ENCODE results near the gene RBM33. TPM values are rescaled to one million over a fixed set of nuclear protein-coding genes. Genes with fewer than 3 reads are reported as not detected.

Gene RBM33
- total RNA-seq, 2 experiments from 2014 or later, result 73.7 to 84.8 TPM

DNA sequence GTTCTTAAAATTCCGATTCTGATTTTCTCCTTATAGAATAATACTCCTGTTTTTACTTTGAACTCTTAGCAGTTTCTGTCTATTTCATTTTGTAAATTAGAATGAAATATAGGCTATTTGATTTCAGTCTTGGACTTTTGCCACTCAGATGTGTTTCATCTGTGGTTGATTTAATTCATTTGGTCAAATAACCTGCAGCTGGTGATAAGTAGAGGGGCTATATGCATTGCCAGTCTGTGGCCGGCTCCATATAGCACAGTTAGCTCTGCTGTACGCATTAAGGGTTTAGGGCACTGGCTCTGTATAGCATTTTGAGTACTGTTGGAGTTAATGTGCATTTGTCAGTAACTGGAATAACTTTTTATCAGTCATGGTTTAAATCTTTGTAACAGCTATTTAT lies 35.7 kb downstream of the RBM33 start:
- Mint-ChIP-seq H3K4me1 (ENCODE audit: low read depth) (peaks cover 68% of the 10 kb centered on the region), H3K36me3 (ENCODE audit: low read depth) (peaks cover 38% of the 10 kb centered on the region), H3K4me3 (no peak overlapping the region), H3K9me3 (no peaks in the 10 kb centered on the region), H3K27ac (peak overlapping the region; percentile 60), H3K27me3 (no peaks in the 10 kb centered on the region)
- intact Hi-C loops (cut with micrococcal nuclease), result no loop called here
- ChIA-PET CTCF (interaction anchor here (0.9 to 2.8 kb wide), 4 partner anchors 11 to 81 kb away, joined by 3 to 11 read pairs (median 4); no protein-coding TSS in a partner anchor), POLR2A (interaction anchor here (0.8 to 1.6 kb wide), 3 partner anchors 18 to 27 kb away, joined by 3 to 4 read pairs (median 3); no protein-coding TSS in a partner anchor)
- DNase-seq (no peak), ATAC-seq (no peak)
- TF ChIP-seq, protein P1, sequence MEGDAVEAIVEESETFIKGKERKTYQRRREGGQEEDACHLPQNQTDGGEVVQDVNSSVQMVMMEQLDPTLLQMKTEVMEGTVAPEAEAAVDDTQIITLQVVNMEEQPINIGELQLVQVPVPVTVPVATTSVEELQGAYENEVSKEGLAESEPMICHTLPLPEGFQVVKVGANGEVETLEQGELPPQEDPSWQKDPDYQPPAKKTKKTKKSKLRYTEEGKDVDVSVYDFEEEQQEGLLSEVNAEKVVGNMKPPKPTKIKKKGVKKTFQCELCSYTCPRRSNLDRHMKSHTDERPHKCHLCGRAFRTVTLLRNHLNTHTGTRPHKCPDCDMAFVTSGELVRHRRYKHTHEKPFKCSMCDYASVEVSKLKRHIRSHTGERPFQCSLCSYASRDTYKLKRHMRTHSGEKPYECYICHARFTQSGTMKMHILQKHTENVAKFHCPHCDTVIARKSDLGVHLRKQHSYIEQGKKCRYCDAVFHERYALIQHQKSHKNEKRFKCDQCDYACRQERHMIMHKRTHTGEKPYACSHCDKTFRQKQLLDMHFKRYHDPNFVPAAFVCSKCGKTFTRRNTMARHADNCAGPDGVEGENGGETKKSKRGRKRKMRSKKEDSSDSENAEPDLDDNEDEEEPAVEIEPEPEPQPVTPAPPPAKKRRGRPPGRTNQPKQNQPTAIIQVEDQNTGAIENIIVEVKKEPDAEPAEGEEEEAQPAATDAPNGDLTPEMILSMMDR (IDR thresholded peaks at IDR 0.05), result no peak

DNA sequence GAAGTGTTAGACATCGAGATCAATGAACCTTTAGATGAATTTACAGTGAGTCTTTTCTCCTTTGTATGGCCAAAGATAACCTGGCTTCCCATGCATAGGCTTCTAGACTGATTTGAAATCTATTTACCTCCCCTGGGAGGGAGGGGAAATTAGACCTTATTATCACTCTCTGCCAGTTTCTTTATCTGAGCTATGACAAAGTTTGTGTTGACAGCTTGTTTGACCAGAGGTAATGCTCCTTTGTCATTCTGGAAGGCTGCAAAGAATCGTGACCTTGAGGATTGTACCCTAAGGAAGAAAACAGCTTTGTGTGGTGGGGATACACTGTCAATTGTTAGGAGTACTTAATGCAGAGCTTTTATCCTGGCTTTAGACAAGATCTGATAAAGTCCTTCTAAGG lies 36.4 kb downstream of the RBM33 start:
- Mint-ChIP-seq H3K4me1 (ENCODE audit: low read depth) (peaks cover 69% of the 10 kb centered on the region), H3K36me3 (ENCODE audit: low read depth) (peaks cover 45% of the 10 kb centered on the region), H3K4me3 (no peak overlapping the region), H3K27me3 (no peaks in the 10 kb centered on the region), H3K9me3 (no peaks in the 10 kb centered on the region), H3K27ac (peak overlapping the region; percentile 60)
- CTCF ChIA-PET, result interaction anchor here (0.9 to 1.6 kb wide), 5 partner anchors 10 to 301 kb away, joined by 3 to 7 read pairs (median 4); no protein-coding TSS in a partner anchor
- POLR2A ChIA-PET, result interaction anchor here (0.6 to 1.6 kb wide), 3 partner anchors 18 to 80 kb away, joined by 3 to 4 read pairs (median 3); no protein-coding TSS in a partner anchor
- DNase-seq (no peak), ATAC-seq (no peak)
- TF ChIP-seq, protein P1 (IDR thresholded peaks at IDR 0.05), result no peak
- intact Hi-C loops (cut with micrococcal nuclease), result no loop called here

DNA sequence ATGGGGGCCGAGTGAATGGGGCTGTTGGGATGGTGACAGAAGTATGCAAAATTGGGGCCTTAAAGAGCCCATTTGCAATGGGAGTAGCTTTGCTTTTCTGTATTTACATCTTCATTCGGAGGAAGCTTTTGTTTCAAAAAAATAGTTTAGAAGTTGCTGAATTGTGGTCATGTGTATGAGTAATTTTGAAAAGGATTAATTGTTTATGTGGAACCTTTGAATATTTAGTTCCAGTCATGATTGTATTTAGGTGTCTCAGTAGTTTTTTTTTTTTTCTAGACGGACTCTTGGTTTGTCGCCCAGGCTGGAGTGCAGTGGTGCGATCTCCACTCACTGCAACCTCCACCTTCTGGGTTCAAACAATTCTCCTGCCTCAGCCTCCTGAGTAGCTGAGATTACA lies 37.2 kb downstream of the RBM33 start:
- peaks cover 65% of the 10 kb centered on the region for H3K4me1 Mint-ChIP-seq (ENCODE audit: low read depth)

DNA sequence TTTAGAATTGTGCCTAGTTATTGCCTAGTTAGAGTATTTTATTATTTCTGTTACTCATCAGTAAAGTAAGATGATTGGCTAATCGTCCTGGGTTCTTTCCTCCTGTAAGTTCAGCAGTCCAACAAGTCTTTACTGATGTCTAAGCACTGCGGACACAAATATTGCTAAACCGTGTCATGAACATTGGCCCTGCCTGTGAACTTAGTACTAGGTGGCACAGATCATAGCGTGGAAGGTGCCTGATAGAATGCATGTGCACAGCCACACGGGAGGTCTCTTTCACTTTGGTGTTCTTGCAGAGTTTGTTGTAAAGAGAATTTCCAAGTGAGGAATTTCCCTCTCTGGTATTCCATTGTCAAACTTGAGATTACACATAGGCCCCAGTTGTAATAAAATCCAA lies 38.0 kb downstream of the RBM33 start:
- Mint-ChIP-seq H3K4me3 (no peak overlapping the region), H3K36me3 (ENCODE audit: low read depth) (peaks cover 58% of the 10 kb centered on the region), H3K9me3 (peaks cover 3% of the 10 kb centered on the region), H3K4me1 (ENCODE audit: low read depth) (peaks cover 58% of the 10 kb centered on the region), H3K27ac (no peak overlapping the region), H3K27me3 (no peaks in the 10 kb centered on the region)
- intact Hi-C loops (cut with micrococcal nuclease), result no loop called here
- no peak for ATAC-seq
- POLR2A ChIA-PET, result no interaction called here
- no peak for DNase-seq
- CTCF ChIA-PET, result interaction anchor here (1.0 kb wide), 1 partner anchor 20 kb away, joined by 3 read pairs; no protein-coding TSS in a partner anchor
- TF ChIP-seq, protein P1 (IDR thresholded peaks at IDR 0.05), result no peak

More for the DNA sequence above, 37.2 kb downstream of the RBM33 start:
- H3K36me3 Mint-ChIP-seq (ENCODE audit: low read depth), result peaks cover 52% of the 10 kb centered on the region
- no peak for ATAC-seq
- H3K4me3 Mint-ChIP-seq, result no peak overlapping the region
- H3K27me3 Mint-ChIP-seq, result no peaks in the 10 kb centered on the region
- CTCF ChIA-PET, result interaction anchor here (1.0 to 1.6 kb wide), 3 partner anchors 21 to 301 kb away, joined by 3 to 7 read pairs (median 4); no protein-coding TSS in a partner anchor
- POLR2A ChIA-PET, result interaction anchor here (0.6 to 1.6 kb wide), 3 partner anchors 19 to 567 kb away, joined by 3 to 4 read pairs (median 3); partner anchors contain the start of gene RBM33
- H3K9me3 Mint-ChIP-seq, result peaks cover 3% of the 10 kb centered on the region
- no peak for DNase-seq
- TF ChIP-seq, protein P1 (IDR thresholded peaks at IDR 0.05), result no peak
- intact Hi-C loops (cut with micrococcal nuclease), result no loop called here
- peak overlapping the region; percentile 55 for H3K27ac Mint-ChIP-seq

DNA sequence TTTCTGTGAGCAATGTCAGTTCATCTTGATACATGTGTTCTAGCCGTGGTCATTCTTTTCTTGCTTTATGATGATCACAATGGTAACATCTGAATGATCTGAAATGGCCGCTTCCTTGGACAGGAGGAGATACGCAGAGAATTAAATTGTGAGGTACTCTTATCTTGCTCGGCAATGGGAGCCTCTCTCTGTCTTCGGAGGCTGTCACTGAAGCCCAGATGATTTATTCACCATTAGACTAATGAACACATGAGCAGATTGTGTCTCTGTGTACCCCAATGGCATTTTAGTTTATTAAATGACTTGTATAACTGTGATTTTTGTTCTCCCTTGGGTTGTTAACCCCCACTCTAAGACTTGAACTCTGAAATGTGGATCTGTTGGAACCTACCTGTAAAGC lies 38.6 kb downstream of the RBM33 start:
- intact Hi-C loops (cut with micrococcal nuclease), result no loop called here
- H3K27me3 Mint-ChIP-seq, result no peaks in the 10 kb centered on the region
- peaks cover 3% of the 10 kb centered on the region for H3K9me3 Mint-ChIP-seq
- peaks cover 62% of the 10 kb centered on the region for H3K4me1 Mint-ChIP-seq (ENCODE audit: low read depth)
- TF ChIP-seq, protein P1 (IDR thresholded peaks at IDR 0.05), result no peak
- no peak overlapping the region for H3K27ac Mint-ChIP-seq
- DNase-seq (no peak), ATAC-seq (no peak)
- H3K36me3 Mint-ChIP-seq (ENCODE audit: low read depth), result peaks cover 64% of the 10 kb centered on the region
- no peak overlapping the region for H3K4me3 Mint-ChIP-seq
- CTCF ChIA-PET, result no interaction called here
- POLR2A ChIA-PET, result no interaction called here
